H9 (cell line): ENCODE results near the gene HDLBP. TPM values are rescaled to one million over a fixed set of nuclear protein-coding genes. Genes with fewer than 3 reads are reported as not detected.
A peak's percentile ranks its signal among the peaks of the same experiment; 100 is the strongest.

Experiments used
- DNase-seq: peaks from one replicate; pipeline ENCODE4 v3.0.0-alpha.2; 2017
- H2AFZ ChIP-seq: one replicate; pipeline ENCODE4 v1.6.1; 2013; ENCODE audit warnings: mild to moderate bottlenecking, low read length, control low read depth, moderate library complexity
- H2AK5ac ChIP-seq: 2 replicates; pipeline ENCODE4 v1.6.1; 2013; ENCODE audit warnings: low read length, control low read depth, mixed read lengths; ENCODE audit not compliant: insufficient read length
- H2BK120ac ChIP-seq: one replicate; pipeline ENCODE4 v1.6.1; 2013; ENCODE audit warnings: low read depth, mild to moderate bottlenecking, low read length, control low read depth, inconsistent platforms; ENCODE audit not compliant: poor library complexity, severe bottlenecking
- H2BK12ac ChIP-seq: 2 replicates; pipeline ENCODE4 v1.6.1; 2013; ENCODE audit warnings: low read length, control low read depth, mixed read lengths, low read depth; ENCODE audit not compliant: insufficient read length
- H2BK15ac ChIP-seq: 2 replicates; pipeline ENCODE4 v1.6.1; 2013; ENCODE audit warnings: low read depth, low read length, control low read depth
- H2BK20ac ChIP-seq: one replicate; pipeline ENCODE4 v1.6.1; 2013; ENCODE audit warnings: low read depth, mild to moderate bottlenecking, low read length, control low read depth, inconsistent platforms; ENCODE audit not compliant: poor library complexity, severe bottlenecking
- H2BK5ac ChIP-seq: 2 replicates; pipeline ENCODE4 v1.6.1; 2013; ENCODE audit warnings: low read length, control low read depth, mixed read lengths; ENCODE audit not compliant: insufficient read length
- H3K14ac ChIP-seq: 2 replicates; pipeline ENCODE4 v1.6.1; 2013; ENCODE audit warnings: low read length, control low read depth; ENCODE audit not compliant: insufficient read depth
- H3K18ac ChIP-seq: 2 replicates; pipeline ENCODE4 v1.6.1; 2013; ENCODE audit warnings: low read depth, mild to moderate bottlenecking, mixed read lengths, low read length, control low read depth; ENCODE audit not compliant: insufficient read length
- H3K23ac ChIP-seq: 2 replicates; pipeline ENCODE4 v1.6.1; 2013; ENCODE audit warnings: low read length, control low read depth, mixed read lengths, low read depth; ENCODE audit not compliant: insufficient read length
- H3K23me2 ChIP-seq: 2 replicates; pipeline ENCODE4 v1.6.1; 2013; ENCODE audit warnings: low read depth, mild to moderate bottlenecking, mixed read lengths, low read length, control low read depth; ENCODE audit not compliant: insufficient read length, poor library complexity, severe bottlenecking
- H3K27ac ChIP-seq: 2 replicates; pipeline ENCODE4 v1.5.1; 2013; ENCODE audit warnings: low read length, control low read depth, mixed read lengths, low read depth; ENCODE audit not compliant: insufficient read length
- H3K27me3 ChIP-seq: 2 replicates; pipeline ENCODE4 v1.6.1; 2013; ENCODE audit warnings: low read length, control low read depth, inconsistent platforms; ENCODE audit not compliant: insufficient read depth
- H3K4ac ChIP-seq: 2 replicates; pipeline ENCODE4 v1.6.1; 2013; ENCODE audit warnings: low read depth, mild to moderate bottlenecking, control low read depth, inconsistent platforms, low read length, moderate library complexity
- H3K4me1 ChIP-seq: 2 replicates; pipeline ENCODE4 v1.6.1; 2013; ENCODE audit warnings: low read length, control low read depth, inconsistent platforms; ENCODE audit not compliant: insufficient read depth
- H3K4me2 ChIP-seq: 2 replicates; pipeline ENCODE4 v1.6.1; 2013; ENCODE audit warnings: low read length, control low read depth, mixed read lengths; ENCODE audit not compliant: insufficient read length, insufficient read depth
- H3K56ac ChIP-seq: 2 replicates; pipeline ENCODE4 v1.6.1; 2013; ENCODE audit warnings: low read depth, mild to moderate bottlenecking, mixed read lengths, low read length, control low read depth; ENCODE audit not compliant: insufficient read length
- H3K79me1 ChIP-seq: 2 replicates; pipeline ENCODE4 v1.6.1; 2013; ENCODE audit warnings: low read depth, mild to moderate bottlenecking, moderate library complexity, low read length, control low read depth, inconsistent platforms; ENCODE audit not compliant: insufficient read depth, poor library complexity, severe bottlenecking
- H3K79me2 ChIP-seq: 2 replicates; pipeline ENCODE4 v1.6.1; 2013; ENCODE audit warnings: low read length, control low read depth, inconsistent platforms; ENCODE audit not compliant: insufficient read depth
- H3K9ac ChIP-seq: 2 replicates; pipeline ENCODE4 v1.6.1; 2013; ENCODE audit warnings: low read length, control low read depth, mixed read lengths; ENCODE audit not compliant: insufficient read length; ENCODE audit errors: extremely low read depth
- H3K9me3 ChIP-seq: one replicate; pipeline ENCODE4 v1.6.1; 2013; ENCODE audit warnings: low read depth, low read length, inconsistent platforms; ENCODE audit not compliant: control insufficient read depth
- H3T11ph ChIP-seq: one replicate; pipeline ENCODE4 v1.6.1; 2013; ENCODE audit warnings: mild to moderate bottlenecking, low read length, control low read depth, inconsistent platforms
- H4K20me1 ChIP-seq: one replicate; pipeline ENCODE4 v1.6.1; 2013; ENCODE audit not compliant: control insufficient read depth, insufficient read length, insufficient read depth
- H4K5ac ChIP-seq: 2 replicates; pipeline ENCODE4 v1.6.1; 2013; ENCODE audit warnings: low read depth, mild to moderate bottlenecking, mixed read lengths, low read length, control low read depth; ENCODE audit not compliant: insufficient read length
- H4K8ac ChIP-seq: replicated peaks from 2 replicates; pipeline ENCODE4 v1.6.1; 2013; ENCODE audit warnings: low read length, control low read depth, mixed read lengths, low read depth; ENCODE audit not compliant: insufficient read length
- H4K91ac ChIP-seq: 2 replicates; pipeline ENCODE4 v1.6.1; 2013; ENCODE audit warnings: low read depth, mild to moderate bottlenecking, moderate library complexity, mixed read lengths, low read length, control low read depth; ENCODE audit not compliant: insufficient read length
- H3K27ac Mint-ChIP-seq, 3 experiments: 2 replicates in 2 of 3; 3 replicates in 1 of 3; pipeline ENCODE4 v1.8.0; 2020 to 2021; ENCODE audit warnings: mixed read lengths in 3 of 3, mild to moderate bottlenecking in 1 of 3, moderate library complexity in 1 of 3
- H3K27me3 Mint-ChIP-seq: 2 replicates; pipeline ENCODE4 v1.8.0; 2021; ENCODE audit warnings: low read depth, mild to moderate bottlenecking, moderate library complexity, mixed read lengths
- H3K36me3 Mint-ChIP-seq, 3 experiments: 2 replicates in 2 of 3; 3 replicates in 1 of 3; pipeline ENCODE4 v1.8.0; 2020 to 2021; ENCODE audit warnings: low read depth in 3 of 3, mixed read lengths in 3 of 3; ENCODE audit not compliant: insufficient read depth in 1 of 3
- H3K4me1 Mint-ChIP-seq, 2 experiments: 2 replicates each; pipeline ENCODE4 v1.8.0; 2020; ENCODE audit warnings: mixed read lengths in 2 of 2
- H3K4me3 Mint-ChIP-seq, 2 experiments: 2 replicates in 1 of 2; 3 replicates in 1 of 2; pipeline ENCODE4 v1.8.0; 2020 to 2021; ENCODE audit warnings: mild to moderate bottlenecking in 2 of 2, mixed read lengths in 2 of 2, moderate library complexity in 1 of 2
- H3K9me3 Mint-ChIP-seq, 2 experiments: 2 replicates in 1 of 2; 3 replicates in 1 of 2; pipeline ENCODE4 v1.8.0; 2020; ENCODE audit warnings: mild to moderate bottlenecking in 2 of 2, mixed read lengths in 2 of 2, moderate library complexity in 1 of 2
- WGBS: extraction: QIAGEN DNeasy Blood & Tissue Kit; methylation state at CpG from one replicate; pipeline ENCODE4 v1.1.7; 2013; ENCODE audit warnings: missing lambda C conversion rate, low lambda C conversion rate, mixed read lengths; ENCODE audit not compliant: insufficient read length; ENCODE audit errors: extremely low coverage; 5-methylcytosine and 5-hydroxymethylcytosine counted together
- total RNA-seq: library from RNA; stranded (reverse); gene quantifications from 2 replicates; pipeline ENCODE4 v1.2.1, GENCODE V29; 2021
- TF ChIP-seq, protein P1 (sequence below): fragments of 200-600 bp; sonication (generic); conservative IDR thresholded peaks from 3 replicates; pipeline ENCODE4 v1.8.0; 2021; ENCODE audit warnings: antibody characterized with exemption, mild to moderate bottlenecking

The HDLBP gene
- total RNA-seq, 1 experiment from 2014 or later, result 364 TPM

GRCh38 chr2:241354668-241355658 lies 39.5 kb upstream of the HDLBP start:
- H2BK5ac ChIP-seq, result no peak overlapping the region
- Mint-ChIP-seq H3K9me3 (no peaks in the 10 kb centered on the region), H3K27me3 (no peaks in the 10 kb centered on the region), H3K4me1 (peaks cover 37 to 40% of the 10 kb centered on the region in 2 experiments), H3K36me3 (peaks cover 13 to 43% (median 37%) of the 10 kb centered on the region in 3 experiments; a peak in 6 of 7 replicates), H3K4me3 (peak overlapping the region; percentile 54 to 78), H3K27ac (peak overlapping the region; percentile 89 to 97 (median 91))
- no peak overlapping the region for H2BK120ac ChIP-seq
- no peak overlapping the region for H2AFZ ChIP-seq
- WGBS, result no CpG with 5 or more reads among the region's 40 CpGs
- no peak overlapping the region for H3K56ac ChIP-seq
- peaks cover 2% of the 10 kb centered on the region; the same call in 1 of the 2 replicates for H3K4me1 ChIP-seq
- H3K23me2 ChIP-seq, result peaks cover 4% of the 10 kb centered on the region
- H4K5ac ChIP-seq, result no peak overlapping the region
- H3K27me3 ChIP-seq, result no peaks in the 10 kb centered on the region
- H3K79me1 ChIP-seq, result peaks cover 5% of the 10 kb centered on the region
- no peak overlapping the region for H3K4ac ChIP-seq
- no peak overlapping the region for H2BK15ac ChIP-seq
- H3T11ph ChIP-seq, result no peak overlapping the region
- H3K9ac ChIP-seq, result peak overlapping the region; percentile 0
- H2BK20ac ChIP-seq, result no peak overlapping the region
- H2BK12ac ChIP-seq, result no peak overlapping the region
- no peaks in the 10 kb centered on the region for H4K20me1 ChIP-seq
- TF ChIP-seq, protein P1, sequence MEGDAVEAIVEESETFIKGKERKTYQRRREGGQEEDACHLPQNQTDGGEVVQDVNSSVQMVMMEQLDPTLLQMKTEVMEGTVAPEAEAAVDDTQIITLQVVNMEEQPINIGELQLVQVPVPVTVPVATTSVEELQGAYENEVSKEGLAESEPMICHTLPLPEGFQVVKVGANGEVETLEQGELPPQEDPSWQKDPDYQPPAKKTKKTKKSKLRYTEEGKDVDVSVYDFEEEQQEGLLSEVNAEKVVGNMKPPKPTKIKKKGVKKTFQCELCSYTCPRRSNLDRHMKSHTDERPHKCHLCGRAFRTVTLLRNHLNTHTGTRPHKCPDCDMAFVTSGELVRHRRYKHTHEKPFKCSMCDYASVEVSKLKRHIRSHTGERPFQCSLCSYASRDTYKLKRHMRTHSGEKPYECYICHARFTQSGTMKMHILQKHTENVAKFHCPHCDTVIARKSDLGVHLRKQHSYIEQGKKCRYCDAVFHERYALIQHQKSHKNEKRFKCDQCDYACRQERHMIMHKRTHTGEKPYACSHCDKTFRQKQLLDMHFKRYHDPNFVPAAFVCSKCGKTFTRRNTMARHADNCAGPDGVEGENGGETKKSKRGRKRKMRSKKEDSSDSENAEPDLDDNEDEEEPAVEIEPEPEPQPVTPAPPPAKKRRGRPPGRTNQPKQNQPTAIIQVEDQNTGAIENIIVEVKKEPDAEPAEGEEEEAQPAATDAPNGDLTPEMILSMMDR, result no peak
- peak overlapping the region; percentile 71 for H3K4me2 ChIP-seq
- H3K18ac ChIP-seq, result peak overlapping the region; percentile 16
- H3K79me2 ChIP-seq, result peaks cover 7% of the 10 kb centered on the region; the same call in 1 of the 2 replicates
- no peak overlapping the region for H3K14ac ChIP-seq
- peak; percentile 87 for DNase-seq
- no peak overlapping the region for H4K91ac ChIP-seq
- no peak overlapping the region for H3K23ac ChIP-seq
- peak overlapping the region; percentile 4 for H3K27ac ChIP-seq
- no peak overlapping the region for H4K8ac ChIP-seq
- H3K9me3 ChIP-seq, result no peaks in the 10 kb centered on the region
- H2AK5ac ChIP-seq, result no peak overlapping the region
